ENCODE data around the gene MICAL3.

Gene MICAL3

GRCh38 chr22:17836992-17837742, 187.2 kb downstream of the MICAL3 start:
- Histone ChIP-seq H3K9ac (ENCODE audit: low read depth, low read length) (no peak overlapping the region), H3K36me3 (ENCODE audit: insufficient read depth, low read length) (no peaks in the 10 kb centered on the region), H3K9me3 (ENCODE audit: control insufficient read depth, insufficient read depth, low read length) (no peaks in the 10 kb centered on the region), H3K4me1 (ENCODE audit: insufficient read depth, low read length) (peaks cover 10% of the 10 kb centered on the region; the same call in 1 of the 2 replicates)

GRCh38 chr22:17835256-17835655, 189.1 kb downstream of the MICAL3 start:
- Histone ChIP-seq H3K36me3 (ENCODE audit: insufficient read depth, low read length) (no peaks in the 10 kb centered on the region), H3K4me1 (ENCODE audit: insufficient read depth, low read length) (peaks cover 10% of the 10 kb centered on the region; the same call in 1 of the 2 replicates), H3K9me3 (ENCODE audit: control insufficient read depth, insufficient read depth, low read length) (no peaks in the 10 kb centered on the region), H3K9ac (ENCODE audit: low read depth, low read length) (no peak overlapping the region)

- no peaks in the 10 kb centered on the region for H3K9me3 ChIP-seq (ENCODE audit: control insufficient read depth, insufficient read depth, low read length)
- peaks cover 10% of the 10 kb centered on the region; the same call in 1 of the 2 replicates for H3K4me1 ChIP-seq (ENCODE audit: insufficient read depth, low read length)
- H3K36me3 ChIP-seq (ENCODE audit: insufficient read depth, low read length), result no peaks in the 10 kb centered on the region; the same call in 1 of the 2 replicates
- H3K9ac ChIP-seq (ENCODE audit: low read depth, low read length), result no peak overlapping the region
These were observed 190.9 kb downstream of the MICAL3 start for GRCh38 chr22:17833489-17833888.

- Histone ChIP-seq H3K9ac (ENCODE audit: low read depth, low read length) (no peak overlapping the region), H3K4me1 (ENCODE audit: insufficient read depth, low read length) (peaks cover 9% of the 10 kb centered on the region; the same call in 1 of the 2 replicates), H3K36me3 (ENCODE audit: insufficient read depth, low read length) (no peaks in the 10 kb centered on the region; the same call in 1 of the 2 replicates), H3K9me3 (ENCODE audit: control insufficient read depth, insufficient read depth, low read length) (no peaks in the 10 kb centered on the region)
These were observed 191.7 kb downstream of the MICAL3 start for GRCh38 chr22:17832665-17833064.

- no peaks in the 10 kb centered on the region for H3K9me3 ChIP-seq (ENCODE audit: control insufficient read depth, insufficient read depth, low read length)
- H3K4me1 ChIP-seq (ENCODE audit: insufficient read depth, low read length), result no peaks in the 10 kb centered on the region
- no peaks in the 10 kb centered on the region; the same call in 1 of the 2 replicates for H3K36me3 ChIP-seq (ENCODE audit: insufficient read depth, low read length)
- H3K9ac ChIP-seq (ENCODE audit: low read depth, low read length), result no peak overlapping the region
These were observed 192.7 kb downstream of the MICAL3 start for GRCh38 chr22:17831501-17832251.

- no peaks in the 10 kb centered on the region for H3K4me1 ChIP-seq (ENCODE audit: insufficient read depth, low read length)
- no peak overlapping the region for H3K9ac ChIP-seq (ENCODE audit: low read depth, low read length)
- no peaks in the 10 kb centered on the region for H3K9me3 ChIP-seq (ENCODE audit: control insufficient read depth, insufficient read depth, low read length)
- no peaks in the 10 kb centered on the region; the same call in 1 of the 2 replicates for H3K36me3 ChIP-seq (ENCODE audit: insufficient read depth, low read length)
These were observed 194.1 kb downstream of the MICAL3 start for GRCh38 chr22:17830043-17830961.

GRCh38 chr22:17829695-17830042, 194.7 kb downstream of the MICAL3 start:
- no peak overlapping the region for H3K9ac ChIP-seq (ENCODE audit: low read depth, low read length)
- H3K36me3 ChIP-seq (ENCODE audit: insufficient read depth, low read length), result no peaks in the 10 kb centered on the region; the same call in 1 of the 2 replicates
- no peaks in the 10 kb centered on the region for H3K9me3 ChIP-seq (ENCODE audit: control insufficient read depth, insufficient read depth, low read length)
- no peaks in the 10 kb centered on the region for H3K4me1 ChIP-seq (ENCODE audit: insufficient read depth, low read length)

GRCh38 chr22:17828502-17829080, 195.8 kb downstream of the MICAL3 start:
- no peak overlapping the region for H3K9ac ChIP-seq (ENCODE audit: low read depth, low read length)
- no peaks in the 10 kb centered on the region; the same call in 1 of the 2 replicates for H3K36me3 ChIP-seq (ENCODE audit: insufficient read depth, low read length)
- H3K4me1 ChIP-seq (ENCODE audit: insufficient read depth, low read length), result no peaks in the 10 kb centered on the region
- no peaks in the 10 kb centered on the region for H3K9me3 ChIP-seq (ENCODE audit: control insufficient read depth, insufficient read depth, low read length)

- Histone ChIP-seq H3K4me1 (ENCODE audit: insufficient read depth, low read length) (no peaks in the 10 kb centered on the region), H3K9ac (ENCODE audit: low read depth, low read length) (no peak overlapping the region), H3K9me3 (ENCODE audit: control insufficient read depth, insufficient read depth, low read length) (no peaks in the 10 kb centered on the region), H3K36me3 (ENCODE audit: insufficient read depth, low read length) (no peaks in the 10 kb centered on the region; the same call in 1 of the 2 replicates)
These were observed 196.9 kb downstream of the MICAL3 start for GRCh38 chr22:17827466-17827865.

- H3K9me3 ChIP-seq (ENCODE audit: control insufficient read depth, insufficient read depth, low read length), result no peaks in the 10 kb centered on the region
- no peaks in the 10 kb centered on the region; the same call in 1 of the 2 replicates for H3K36me3 ChIP-seq (ENCODE audit: insufficient read depth, low read length)
- H3K4me1 ChIP-seq (ENCODE audit: insufficient read depth, low read length), result no peaks in the 10 kb centered on the region
- H3K9ac ChIP-seq (ENCODE audit: low read depth, low read length), result no peak overlapping the region
These were observed 198.3 kb downstream of the MICAL3 start for GRCh38 chr22:17825876-17826550.

- Histone ChIP-seq H3K9me3 (ENCODE audit: control insufficient read depth, insufficient read depth, low read length) (no peaks in the 10 kb centered on the region), H3K36me3 (ENCODE audit: insufficient read depth, low read length) (no peaks in the 10 kb centered on the region; the same call in 1 of the 2 replicates), H3K9ac (ENCODE audit: low read depth, low read length) (no peak overlapping the region), H3K4me1 (ENCODE audit: insufficient read depth, low read length) (no peaks in the 10 kb centered on the region)
These were observed 199.9 kb downstream of the MICAL3 start for GRCh38 chr22:17824457-17824856.

- Histone ChIP-seq H3K9ac (ENCODE audit: low read depth, low read length) (no peak overlapping the region), H3K4me1 (ENCODE audit: insufficient read depth, low read length) (no peaks in the 10 kb centered on the region), H3K36me3 (ENCODE audit: insufficient read depth, low read length) (no peaks in the 10 kb centered on the region; the same call in 1 of the 2 replicates), H3K9me3 (ENCODE audit: control insufficient read depth, insufficient read depth, low read length) (no peaks in the 10 kb centered on the region)
These were observed 200.4 kb downstream of the MICAL3 start for GRCh38 chr22:17823964-17824363.

GRCh38 chr22:17823226-17823625, 201.1 kb downstream of the MICAL3 start:
- Histone ChIP-seq H3K36me3 (ENCODE audit: insufficient read depth, low read length) (no peaks in the 10 kb centered on the region), H3K9me3 (ENCODE audit: control insufficient read depth, insufficient read depth, low read length) (no peaks in the 10 kb centered on the region), H3K4me1 (ENCODE audit: insufficient read depth, low read length) (no peaks in the 10 kb centered on the region), H3K9ac (ENCODE audit: low read depth, low read length) (no peak overlapping the region)
